HEK293 (cell line): ENCODE results near the gene RPS5.
"Not testable (repeated sequence)": the region's sequence is repeated elsewhere in the genome, so short reads cannot be mapped to it uniquely, and the experiment has no call there.

ENCODE experiments used
- CTCF ChIA-PET: fragments of 350-600 bp; formaldehyde crosslinking; extraction: SDS; loops from one replicate; lab custom pipeline; 2021; ENCODE audit warnings: antibody characterized with exemption; lab: Yijun Ruan, JAX
- POLR2A ChIA-PET: fragments of 300-600 bp; formaldehyde crosslinking; extraction: SDS; loops from one replicate; lab custom pipeline; 2020; ENCODE audit warnings: antibody characterized with exemption, inconsistent platforms; lab: Yijun Ruan, JAX
- H3K27ac ChIP-seq: fragments of 200-500 bp; sonication (Bioruptor generic); 2 replicates; pipeline ENCODE4 v1.5.1; 2014; ENCODE audit warnings: low read depth, low read length, control low read depth, inconsistent platforms; ENCODE audit errors: extremely low read depth
- H3K36me3 ChIP-seq, 2 experiments: fragments of 200-500 bp in 1 of 2; sonication (Bioruptor generic) in 1 of 2; 1 replicate in 1 of 2; 2 replicates in 1 of 2; pipeline ENCODE4 v1.5.1; 2014 to 2017; ENCODE audit warnings: inconsistent platforms in 2 of 2, low read length in 2 of 2; ENCODE audit not compliant: control insufficient read depth in 2 of 2, insufficient read depth in 1 of 2
- H3K4me1 ChIP-seq: fragments of 200-500 bp; sonication (Bioruptor generic); 2 replicates; pipeline ENCODE4 v1.5.1; 2014; ENCODE audit warnings: mild to moderate bottlenecking, low read length, inconsistent platforms; ENCODE audit not compliant: control insufficient read depth, insufficient read depth
- H3K4me3 ChIP-seq: 2 replicates; pipeline ENCODE4 v1.5.1; 2011; ENCODE audit warnings: low read depth, mild to moderate bottlenecking, control low read depth, low read length, moderate library complexity
- H3K9me3 ChIP-seq: fragments of 200-500 bp; sonication (Bioruptor generic); 2 replicates; pipeline ENCODE4 v1.5.1; 2014; ENCODE audit warnings: low read depth, low read length, inconsistent platforms; ENCODE audit not compliant: control insufficient read depth, insufficient read depth
- GLIS1 ChIP-seq: fragments of 450-650 bp; formaldehyde crosslinking; IDR thresholded peaks from 2 replicates; pipeline ENCODE4 v1.5.1; 2016; ENCODE audit warnings: missing biosample characterization, missing genetic modification characterization
- PRDM1 ChIP-seq: fragments of 450-650 bp; formaldehyde crosslinking; IDR thresholded peaks from 2 replicates; pipeline ENCODE4; 2016; ENCODE audit warnings: missing biosample characterization, missing genetic modification characterization
- ZBTB17 ChIP-seq: fragments of 450-650 bp; formaldehyde crosslinking; IDR thresholded peaks from 2 replicates; pipeline ENCODE4 v1.5.1; 2016; ENCODE audit warnings: missing biosample characterization, missing genetic modification characterization
- ZBTB20 ChIP-seq: fragments of 450-650 bp; formaldehyde crosslinking; IDR thresholded peaks from 2 replicates; pipeline ENCODE4 v1.5.1; 2016; ENCODE audit warnings: missing biosample characterization, missing genetic modification characterization
- ZNF18 ChIP-seq: fragments of 450-650 bp; formaldehyde crosslinking; IDR thresholded peaks from 2 replicates; pipeline ENCODE4 v1.5.1; 2016; ENCODE audit warnings: missing biosample characterization, missing genetic modification characterization
- ZNF23 ChIP-seq: fragments of 450-650 bp; formaldehyde crosslinking; IDR thresholded peaks from 2 replicates; pipeline ENCODE4 v1.5.1; 2016; ENCODE audit warnings: missing biosample characterization, missing genetic modification characterization, borderline replicate concordance
- ZNF335 ChIP-seq: fragments of 450-650 bp; formaldehyde crosslinking; conservative IDR thresholded peaks from 2 replicates; pipeline ENCODE4 v1.5.1; 2016; ENCODE audit warnings: missing biosample characterization, missing genetic modification characterization
- ZNF362 ChIP-seq: fragments of 450-650 bp; formaldehyde crosslinking; IDR thresholded peaks from 2 replicates; pipeline ENCODE4 v1.5.1; 2016; ENCODE audit warnings: missing biosample characterization, missing genetic modification characterization
- ZNF366 ChIP-seq: fragments of 450-650 bp; formaldehyde crosslinking; conservative IDR thresholded peaks from 2 replicates; pipeline ENCODE4 v1.5.1; 2016; ENCODE audit warnings: missing biosample characterization, missing genetic modification characterization
- ZNF600 ChIP-seq: fragments of 450-650 bp; formaldehyde crosslinking; IDR thresholded peaks from 2 replicates; pipeline ENCODE4 v1.5.1; 2016; ENCODE audit warnings: missing biosample characterization, missing genetic modification characterization
- ZNF776 ChIP-seq: fragments of 450-650 bp; formaldehyde crosslinking; IDR thresholded peaks from 2 replicates; pipeline ENCODE4 v1.5.0; 2017; ENCODE audit warnings: missing biosample characterization, missing genetic modification characterization, borderline replicate concordance
- TF ChIP-seq, protein P1 (sequence below): fragments of 450-650 bp; formaldehyde crosslinking; conservative IDR thresholded peaks from 2 replicates; pipeline ENCODE4 v1.5.1; 2016; ENCODE audit warnings: low read depth, missing biosample characterization, missing genetic modification characterization

RPS5 gene

GRCh38 chr19:58348080-58348479 lies 39.0 kb upstream of the RPS5 start:
- peak; percentile 47; the same call in 1 of the 2 replicates for TF ChIP-seq ZBTB17
- TF ChIP-seq ZNF362 (tag by site-specific recombination), result peak; percentile 39; the same call in 1 of the 2 replicates
- TF ChIP-seq, protein P1, sequence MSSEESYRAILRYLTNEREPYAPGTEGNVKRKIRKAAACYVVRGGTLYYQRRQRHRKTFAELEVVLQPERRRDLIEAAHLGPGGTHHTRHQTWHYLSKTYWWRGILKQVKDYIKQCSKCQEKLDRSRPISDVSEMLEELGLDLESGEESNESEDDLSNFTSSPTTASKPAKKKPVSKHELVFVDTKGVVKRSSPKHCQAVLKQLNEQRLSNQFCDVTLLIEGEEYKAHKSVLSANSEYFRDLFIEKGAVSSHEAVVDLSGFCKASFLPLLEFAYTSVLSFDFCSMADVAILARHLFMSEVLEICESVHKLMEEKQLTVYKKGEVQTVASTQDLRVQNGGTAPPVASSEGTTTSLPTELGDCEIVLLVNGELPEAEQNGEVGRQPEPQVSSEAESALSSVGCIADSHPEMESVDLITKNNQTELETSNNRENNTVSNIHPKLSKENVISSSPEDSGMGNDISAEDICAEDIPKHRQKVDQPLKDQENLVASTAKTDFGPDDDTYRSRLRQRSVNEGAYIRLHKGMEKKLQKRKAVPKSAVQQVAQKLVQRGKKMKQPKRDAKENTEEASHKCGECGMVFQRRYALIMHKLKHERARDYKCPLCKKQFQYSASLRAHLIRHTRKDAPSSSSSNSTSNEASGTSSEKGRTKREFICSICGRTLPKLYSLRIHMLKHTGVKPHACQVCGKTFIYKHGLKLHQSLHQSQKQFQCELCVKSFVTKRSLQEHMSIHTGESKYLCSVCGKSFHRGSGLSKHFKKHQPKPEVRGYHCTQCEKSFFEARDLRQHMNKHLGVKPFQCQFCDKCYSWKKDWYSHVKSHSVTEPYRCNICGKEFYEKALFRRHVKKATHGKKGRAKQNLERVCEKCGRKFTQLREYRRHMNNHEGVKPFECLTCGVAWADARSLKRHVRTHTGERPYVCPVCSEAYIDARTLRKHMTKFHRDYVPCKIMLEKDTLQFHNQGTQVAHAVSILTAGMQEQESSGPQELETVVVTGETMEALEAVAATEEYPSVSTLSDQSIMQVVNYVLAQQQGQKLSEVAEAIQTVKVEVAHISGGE (tag by site-specific recombination), result 0 out of 2 replicates have a peak, but pooled peaks have one; percentile 7
- TF ChIP-seq ZNF335 (tag by site-specific recombination), result peak; percentile 64
- 0 out of 2 replicates have a peak, but pooled peaks have one; percentile 64 for TF ChIP-seq ZBTB20 (tag by site-specific recombination)
- 0 out of 2 replicates have a peak, but pooled peaks have one; percentile 7 for TF ChIP-seq ZNF366 (tag by site-specific recombination)
- peak; percentile 41; the same call in 1 of the 2 replicates for TF ChIP-seq GLIS1 (tag by site-specific recombination)
- peak; percentile 30; the same call in 1 of the 2 replicates for TF ChIP-seq ZNF600 (tag by site-specific recombination)
- TF ChIP-seq ZNF18 (tag by site-specific recombination), result 0 out of 2 replicates have a peak, but pooled peaks have one; percentile 9
- POLR2A ChIA-PET, result interaction anchor here (0.6 to 3.0 kb wide), 9 partner anchors 15 to 1064 kb away, joined by 3 to 29 read pairs (median 6); partner anchors contain the start of genes ZBTB45, ZNF497, ZNF584 and ZNF8
- peak overlapping the region; percentile 34; the same call in 1 of the 2 replicates for H3K27ac ChIP-seq

DNA sequence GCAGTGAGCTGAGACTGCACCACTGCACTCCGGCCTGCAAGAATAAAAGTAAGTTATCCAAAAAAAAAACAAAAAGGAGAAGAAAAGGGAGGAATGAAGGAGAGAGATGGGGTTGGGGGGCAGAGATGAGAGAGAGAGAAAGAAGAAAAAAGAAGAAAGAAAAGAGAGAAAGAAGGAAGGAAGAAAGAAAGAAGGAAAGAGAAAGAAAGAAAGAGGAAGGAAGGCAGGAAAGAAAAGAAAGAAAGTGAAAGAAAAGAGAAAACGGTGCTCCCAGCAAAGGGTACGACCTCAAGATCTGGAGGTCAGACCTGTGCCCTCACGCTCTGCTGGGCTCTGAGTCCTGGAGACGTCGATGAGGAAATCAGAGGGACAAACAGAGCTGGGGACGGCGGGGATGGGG lies 37.5 kb upstream of the RPS5 start:
- Histone ChIP-seq H3K9me3 (no peaks in the 10 kb centered on the region), H3K36me3 (no peaks in the 10 kb centered on the region; a peak in 1 of 3 replicates), H3K4me3 (no peak overlapping the region), H3K27ac (no peak overlapping the region), H3K4me1 (no peaks in the 10 kb centered on the region)
- ChIA-PET CTCF (interaction anchor here (0.5 to 1.2 kb wide), 2 partner anchors 53 to 130 kb away, joined by 3 to 7 read pairs; no protein-coding TSS in a partner anchor), POLR2A (no interaction called here)
- peak; percentile 81 for TF ChIP-seq PRDM1 (tag by site-specific recombination)
- peak; percentile 79 for TF ChIP-seq ZNF366 (tag by site-specific recombination)
- no peak for TF ChIP-seq ZNF776 (tag by site-specific recombination)
- no peak for TF ChIP-seq ZNF23 (tag by site-specific recombination)

More at GRCh38 chr19:58348080-58348479, 39.0 kb upstream of the RPS5 start:
- not testable (repeated sequence) for H3K36me3 ChIP-seq, H3K9me3 ChIP-seq, H3K4me1 ChIP-seq
- H3K4me3 ChIP-seq, result peak overlapping the region; percentile 79
- CTCF ChIA-PET, result interaction anchor here (0.6 to 1.6 kb wide), 5 partner anchors 15 to 227 kb away, joined by 3 to 9 read pairs (median 3); partner anchors contain the start of genes ZBTB45 and ZNF497
